CD14-positive monocyte (primary cell): Measurements from ENCODE around the gene YBX1. TPM values are rescaled to one million over a fixed set of nuclear protein-coding genes. Genes with fewer than 3 reads are reported as not detected.

Source experiments
- DNase-seq, 3 donors: peaks; one replicate each; pipeline ENCODE4 v3.0.0-alpha.2; 2011 to 2022
- H2AFZ ChIP-seq: 2 replicates; pipeline ENCODE4 v1.6.0; 2012; ENCODE audit warnings: mild to moderate bottlenecking, low read depth, low read length, inconsistent platforms; ENCODE audit not compliant: insufficient read depth, poor library complexity, severe bottlenecking
- H3K27ac ChIP-seq, 2 donors: 1 replicate in 1 of 2; 2 replicates in 1 of 2; pipeline ENCODE4 v1.5.1; 2012 to 2013; ENCODE audit warnings: low read length in 2 of 2, control low read depth in 1 of 2, inconsistent platforms in 1 of 2, low read depth in 1 of 2, mild to moderate bottlenecking in 1 of 2
- H3K27me3 ChIP-seq, 2 donors: one replicate each; pipeline versions ENCODE4 v1.6.0 to v1.6.1; 2011 to 2013; ENCODE audit warnings: low read length in 2 of 2; ENCODE audit not compliant: control insufficient read depth in 2 of 2, insufficient read depth in 2 of 2
- H3K36me3 ChIP-seq, 2 donors: replicated peaks in 1 of 2; 1 replicate in 1 of 2; 2 replicates in 1 of 2; pipeline versions ENCODE4 v1.5.1 to v1.6.1; 2012 to 2013; ENCODE audit warnings: low read length in 2 of 2, control low read depth in 1 of 2, inconsistent platforms in 1 of 2, mild to moderate bottlenecking in 1 of 2; ENCODE audit not compliant: insufficient read depth in 2 of 2, control insufficient read depth in 1 of 2
- H3K4me1 ChIP-seq, 2 donors: 1 replicate in 1 of 2; 2 replicates in 1 of 2; pipeline versions ENCODE4 v1.5.1 to v1.6.1; 2012 to 2013; ENCODE audit warnings: low read length in 2 of 2, control low read depth in 1 of 2, inconsistent platforms in 1 of 2, mild to moderate bottlenecking in 1 of 2, moderate library complexity in 1 of 2; ENCODE audit not compliant: insufficient read depth in 2 of 2, control insufficient read depth in 1 of 2
- H3K4me2 ChIP-seq: replicated peaks from 2 replicates; pipeline ENCODE3; 2012; ENCODE audit warnings: low read length, moderate library complexity, mild to moderate bottlenecking; ENCODE audit not compliant: poor library complexity, severe bottlenecking; ENCODE audit errors: extremely low read depth
- H3K4me3 ChIP-seq, 3 experiments: fragments of 200-600 bp in 1 of 3; sonication (generic) in 1 of 3; replicated peaks in 1 of 3; 1 replicate in 2 of 3; 2 replicates in 1 of 3; pipeline ENCODE4 v1.5.1; 2011 to 2013; ENCODE audit warnings: low read length in 3 of 3, mild to moderate bottlenecking in 3 of 3, control low read depth in 2 of 3, low read depth in 2 of 3, inconsistent platforms in 1 of 3, moderate library complexity in 1 of 3
- H3K79me2 ChIP-seq: 2 replicates; pipeline ENCODE4 v1.6.0; 2012; ENCODE audit warnings: mild to moderate bottlenecking, control low read depth, inconsistent platforms, low read length, moderate library complexity; ENCODE audit not compliant: insufficient read depth
- H3K9ac ChIP-seq: 2 replicates; pipeline ENCODE4 v1.6.0; 2017; ENCODE audit warnings: low read length, mild to moderate bottlenecking; ENCODE audit not compliant: insufficient read depth, poor library complexity, severe bottlenecking
- H3K9me3 ChIP-seq, 2 donors: replicated peaks in 1 of 2; 1 replicate in 1 of 2; 2 replicates in 1 of 2; pipeline versions ENCODE4 v1.5.1 to v1.6.1; 2012 to 2013; ENCODE audit warnings: low read length in 2 of 2, control low read depth in 1 of 2; ENCODE audit not compliant: control insufficient read depth in 1 of 2, insufficient read depth in 1 of 2
- H4K20me1 ChIP-seq: 2 replicates; pipeline ENCODE4 v1.6.0; 2012; ENCODE audit warnings: mild to moderate bottlenecking, low read length, control low read depth, moderate library complexity; ENCODE audit not compliant: insufficient read depth
- H3K27ac Mint-ChIP-seq, 7 donors: one replicate each; pipeline ENCODE4 v1.8.0; 2020; ENCODE audit warnings: mild to moderate bottlenecking in 7 of 7, mixed read lengths in 7 of 7, moderate library complexity in 6 of 7, inconsistent platforms in 2 of 7
- H3K27me3 Mint-ChIP-seq, 3 donors: one replicate each; pipeline ENCODE4 v1.8.0; 2021 to 2022; ENCODE audit warnings: low read depth in 3 of 3, mild to moderate bottlenecking in 3 of 3, mixed read lengths in 3 of 3, moderate library complexity in 3 of 3, inconsistent platforms in 1 of 3
- H3K36me3 Mint-ChIP-seq, 2 donors: one replicate each; pipeline ENCODE4 v1.8.0; 2020; ENCODE audit warnings: mixed read lengths in 2 of 2, inconsistent platforms in 1 of 2, mild to moderate bottlenecking in 1 of 2
- H3K4me1 Mint-ChIP-seq: one replicate; pipeline ENCODE4 v1.8.0; 2020; ENCODE audit warnings: mild to moderate bottlenecking, mixed read lengths
- H3K4me3 Mint-ChIP-seq, 2 donors: one replicate each; pipeline ENCODE4 v1.8.0; 2020; ENCODE audit warnings: mild to moderate bottlenecking in 2 of 2, mixed read lengths in 2 of 2, moderate library complexity in 1 of 2
- H3K9me3 Mint-ChIP-seq, 7 donors: one replicate each; pipeline ENCODE4 v1.8.0; 2020 to 2022; ENCODE audit warnings: mixed read lengths in 7 of 7, mild to moderate bottlenecking in 6 of 7, moderate library complexity in 6 of 7, inconsistent platforms in 2 of 7
- CTCF ChIP-seq: fragments of 200-600 bp; IDR thresholded peaks from one replicate; pipeline ENCODE4 v1.8.0; 2022; ENCODE audit warnings: antibody characterized with exemption, mild to moderate bottlenecking
- WGBS: methylation state at CpG from one replicate; pipeline ENCODE4 v1.1.5; 2013; ENCODE audit warnings: missing lambda C conversion rate; ENCODE audit not compliant: insufficient coverage; 5-methylcytosine and 5-hydroxymethylcytosine counted together
- intact Hi-C, 2 donors: fragments of 100-400 bp; cut with micrococcal nuclease; formaldehyde crosslinking; loops; one replicate each; pipeline versions ENCODE4 v1.15.0 to v1.15.1; 2023
- polyA plus RNA-seq, 3 donors: library from polyadenylated mRNA; depleted of rRNA in 1 of 3; unstranded in 2 of 3; stranded (reverse) in 1 of 3; fragments of 300-500 nt in 2 of 3; fragments of >200 nt in 1 of 3; fragmentation: Illumina TruSeq in 2 of 3; gene quantifications; 1 replicate in 2 of 3; 2 replicates in 1 of 3; pipeline ENCODE4 v1.2.3, GENCODE V29; 2012 to 2021

YBX1 gene
- polyA plus RNA-seq, 3 donors = 65.7 to 301 (median 70.2) TPM

- no peaks in the 10 kb centered on the region for H4K20me1 ChIP-seq
- no peak for DNase-seq
- H2AFZ ChIP-seq = no peak overlapping the region
- H3K9me3 ChIP-seq = no peaks in the 10 kb centered on the region
- H3K4me3 Mint-ChIP-seq = no peak overlapping the region
- H3K27ac Mint-ChIP-seq = peak overlapping the region in 4 of 7 donors; percentile 8 to 47 (median 44)
- 95% methylated on average over 6 of the region's 6 CpGs for WGBS
- no peaks in the 10 kb centered on the region for H3K27me3 ChIP-seq
- H3K27ac ChIP-seq = peak overlapping the region in 1 of 2 donors; percentile 23
- no peak overlapping the region for H3K4me3 ChIP-seq
- intact Hi-C loops = no loop called here
- peaks cover 63 to 83% of the 10 kb centered on the region in 2 donors for H3K36me3 ChIP-seq
- H3K79me2 ChIP-seq = no peaks in the 10 kb centered on the region
- H3K4me2 ChIP-seq = no peak overlapping the region
- H3K4me1 ChIP-seq = peaks cover 18% of the 10 kb centered on the region in 2 donors
- no peak overlapping the region for H3K9ac ChIP-seq
- TF ChIP-seq CTCF = no peak
- peaks cover 25% of the 10 kb centered on the region for H3K4me1 Mint-ChIP-seq
- peaks cover 65 to 87% of the 10 kb centered on the region in 2 donors for H3K36me3 Mint-ChIP-seq
- peaks cover 0 to 2% (median 0%) of the 10 kb centered on the region in 3 donors for H3K27me3 Mint-ChIP-seq
- H3K9me3 Mint-ChIP-seq = peaks cover 0 to 6% (median 2%) of the 10 kb centered on the region in 7 donors
These were observed 70.1 kb downstream of the YBX1 start for GRCh38 chr1:42752284-42752683.

- H3K9me3 ChIP-seq = no peaks in the 10 kb centered on the region
- H3K27me3 ChIP-seq = no peaks in the 10 kb centered on the region
- H3K4me3 ChIP-seq = no peak overlapping the region
- no peak for DNase-seq
- H3K27ac ChIP-seq = no peak overlapping the region
- no peaks in the 10 kb centered on the region for H3K79me2 ChIP-seq
- no peak overlapping the region for H3K9ac ChIP-seq
- intact Hi-C loops = no loop called here
- no peak overlapping the region for H3K4me2 ChIP-seq
- peaks cover 19% of the 10 kb centered on the region for H3K4me1 Mint-ChIP-seq
- H3K36me3 Mint-ChIP-seq = peaks cover 71 to 87% of the 10 kb centered on the region in 2 donors
- no peak for TF ChIP-seq CTCF
- no peak overlapping the region for H3K4me3 Mint-ChIP-seq
- WGBS = no CpG with 5 or more reads among the region's 1 CpG
- H3K27ac Mint-ChIP-seq = peak overlapping the region in 1 of 7 donors; percentile 33
- H4K20me1 ChIP-seq = no peaks in the 10 kb centered on the region
- no peak overlapping the region for H2AFZ ChIP-seq
- peaks cover 16% of the 10 kb centered on the region in 2 donors for H3K4me1 ChIP-seq
- peaks cover 0 to 6% (median 2%) of the 10 kb centered on the region in 7 donors for H3K9me3 Mint-ChIP-seq
- peaks cover 66 to 83% of the 10 kb centered on the region in 2 donors for H3K36me3 ChIP-seq
- no peaks in the 10 kb centered on the region for H3K27me3 Mint-ChIP-seq
These were observed 70.9 kb downstream of the YBX1 start for GRCh38 chr1:42753070-42753469.

Other genes starting within 250 kb of the YBX1 start
- 1 to 10 TPM in 2 of 3 donors, under 1 TPM in 1; 0.76 to 1.3 (median 1.2) TPM for gene ZMYND12, start 226.4 kb upstream of the YBX1 start, polyA plus RNA-seq
- 100 to 1,000 TPM in 2 of 3 donors, 10 to 100 TPM in 1; 43.2 to 182 (median 176) TPM for gene PPCS, start 225.9 kb upstream of the YBX1 start, polyA plus RNA-seq
- 1 to 10 TPM in 2 of 3 donors, under 1 TPM in 1; 0.95 to 1.5 (median 1.2) TPM for gene CCDC30, start 219.1 kb upstream of the YBX1 start, polyA plus RNA-seq
- gene PPIH, start 24.0 kb upstream of the YBX1 start, polyA plus RNA-seq = 10 to 100 TPM; 28.1 to 31.0 (median 28.8) TPM
- not detected for gene CLDN19, start 57.8 kb downstream of the YBX1 start, polyA plus RNA-seq
- gene P3H1, start 84.6 kb downstream of the YBX1 start, polyA plus RNA-seq = 10 to 100 TPM; 16.8 to 56.9 (median 16.9) TPM
- gene C1orf50, start 84.8 kb downstream of the YBX1 start, polyA plus RNA-seq = 1 to 10 TPM; 3.7 to 9.2 (median 4.3) TPM
- gene TMEM269, start 102.6 kb downstream of the YBX1 start, polyA plus RNA-seq = under 1 TPM in 1 of 3 donors, not detected in 2; 0.07 TPM
- gene ERMAP, start 134.7 kb downstream of the YBX1 start, polyA plus RNA-seq = 10 to 100 TPM in 1 of 3 donors, 1 to 10 TPM in 2; 6.0 to 22.7 (median 8.4) TPM
- 10 to 100 TPM; 19.5 to 56.1 (median 54.3) TPM for gene SVBP, start 135.0 kb downstream of the YBX1 start, polyA plus RNA-seq
- 1 to 10 TPM; 1.3 to 6.7 (median 1.8) TPM for gene ZNF691, start 164.2 kb downstream of the YBX1 start, polyA plus RNA-seq